Fibroblast of pulmonary artery (primary cell): ENCODE measurements around the gene AFMID.
A peak's percentile ranks its signal among the peaks of the same experiment; 100 is the strongest.
"Not testable (repeated sequence)": the region's sequence is repeated elsewhere in the genome, so short reads cannot be mapped to it uniquely, and the experiment has no call there.

Experiments used
- DNase-seq: peaks from one replicate; pipeline ENCODE4 v3.0.0-alpha.2; 2010; ENCODE audit warnings: low read depth
- H3K4me3 ChIP-seq: replicated peaks from 2 replicates; pipeline ENCODE4 v1.5.1; 2011; ENCODE audit warnings: low read depth, mild to moderate bottlenecking, control low read depth, low read length, moderate library complexity
- CTCF ChIP-seq: IDR thresholded peaks from 2 replicates; pipeline ENCODE4 v1.5.1; 2011; ENCODE audit warnings: mild to moderate bottlenecking, control low read depth, low read length, inconsistent platforms; ENCODE audit errors: missing control alignments

Gene AFMID

GRCh38 chr17:78164748-78165607, 22.2 kb upstream of the AFMID start:
- H3K4me3 ChIP-seq, result no peak overlapping the region
- no peak for TF ChIP-seq CTCF
- no peak for DNase-seq

- DNase-seq, result no peak
- TF ChIP-seq CTCF, result no peak
- no peak overlapping the region for H3K4me3 ChIP-seq
These were observed 20.7 kb upstream of the AFMID start for GRCh38 chr17:78166416-78166815.

GRCh38 chr17:78168242-78168902, 18.8 kb upstream of the AFMID start, which contains the start of gene SYNGR2:
TSS of gene SYNGR2 (plus strand) at chr17:78168581. CDS start at chr17:78168617, 36 bp downstream.
- TF ChIP-seq CTCF, result no peak
- DNase-seq, result peak; percentile 34
- peak within 1 kb of the TSS; percentile 47 for H3K4me3 ChIP-seq

GRCh38 chr17:78168903-78169793, 18.0 kb upstream of the AFMID start:
- TF ChIP-seq CTCF, result no peak
- H3K4me3 ChIP-seq, result peak overlapping the region; percentile 47
- peak; percentile 25 for DNase-seq

GRCh38 chr17:78170692-78171590, 16.2 kb upstream of the AFMID start:
- no peak for TF ChIP-seq CTCF
- no peak overlapping the region for H3K4me3 ChIP-seq
- no peak for DNase-seq

GRCh38 chr17:78171591-78172248, 15.4 kb upstream of the AFMID start:
- not testable (repeated sequence) for DNase-seq, H3K4me3 ChIP-seq
